Stimulated activated CD4-positive, alpha-beta T cell treated with anti-CD3 and anti-CD28 coated beads, Interleukin-2, amount 100 ng/mL, for 48 hours (primary cell): ENCODE measurements around the gene CELF6.

Experiments used
- DNase-seq, 2 donors: peaks; one replicate each; pipeline ENCODE4 v3.0.0-alpha.2; 2020

The CELF6 gene

GRCh38 chr15:72319985-72320671, at the start of gene CELF6:
Gene CELF6, minus strand, starts transcription at chr15:72320157. Its CDS starts 283 bp downstream, at chr15:72319874.
- peak; percentile 48 to 49 for DNase-seq

- DNase-seq = no peak
Observed at GRCh38 chr15:72368899-72369298, 48.9 kb upstream of the CELF6 start.

- DNase-seq = no peak
Observed at GRCh38 chr15:72368325-72368724, 48.4 kb upstream of the CELF6 start.

GRCh38 chr15:72365844-72366243, 45.9 kb upstream of the CELF6 start:
- no peak for DNase-seq

- no peak for DNase-seq
Observed at GRCh38 chr15:72361176-72361575, 41.2 kb upstream of the CELF6 start.

- DNase-seq = no peak
Observed at GRCh38 chr15:72358650-72359171, 38.8 kb upstream of the CELF6 start.

- DNase-seq = no peak
Observed at GRCh38 chr15:72358121-72358520, 38.2 kb upstream of the CELF6 start.

- no peak for DNase-seq
Observed at GRCh38 chr15:72354496-72354895, 34.5 kb upstream of the CELF6 start.

- no peak for DNase-seq
Observed at GRCh38 chr15:72353266-72353665, 33.3 kb upstream of the CELF6 start.

- DNase-seq = no peak
Observed at GRCh38 chr15:72345806-72346205, 25.8 kb upstream of the CELF6 start.

GRCh38 chr15:72345280-72345679, 25.3 kb upstream of the CELF6 start:
- DNase-seq = no peak

- no peak for DNase-seq
Observed at GRCh38 chr15:72344602-72345001, 24.6 kb upstream of the CELF6 start.

- peak; percentile 4 to 18 for DNase-seq
Observed at GRCh38 chr15:72342385-72342784, 22.4 kb upstream of the CELF6 start.

- no peak for DNase-seq
Observed at GRCh38 chr15:72341361-72341760, 21.4 kb upstream of the CELF6 start.

GRCh38 chr15:72340366-72340765, 20.4 kb upstream of the CELF6 start:
- no peak for DNase-seq

GRCh38 chr15:72339777-72340177, 19.8 kb upstream of the CELF6 start:
- no peak for DNase-seq

- DNase-seq = no peak
Observed at GRCh38 chr15:72338617-72339321, 18.8 kb upstream of the CELF6 start.

GRCh38 chr15:72338148-72338547, 18.2 kb upstream of the CELF6 start:
- DNase-seq = no peak

- no peak for DNase-seq
Observed at GRCh38 chr15:72334842-72335241, 14.9 kb upstream of the CELF6 start.

- DNase-seq = no peak
Observed at GRCh38 chr15:72331021-72331420, 11.1 kb upstream of the CELF6 start.

- DNase-seq = no peak
Observed at GRCh38 chr15:72323752-72324151, 3.8 kb upstream of the CELF6 start.

GRCh38 chr15:72319360-72319984, 485 bp downstream of the CELF6 start:
- DNase-seq = peak; percentile 29 to 40

GRCh38 chr15:72318408-72318942, 1.5 kb downstream of the CELF6 start:
- DNase-seq = no peak
